ENCODE measurements around the gene ASTN2.

DNA sequence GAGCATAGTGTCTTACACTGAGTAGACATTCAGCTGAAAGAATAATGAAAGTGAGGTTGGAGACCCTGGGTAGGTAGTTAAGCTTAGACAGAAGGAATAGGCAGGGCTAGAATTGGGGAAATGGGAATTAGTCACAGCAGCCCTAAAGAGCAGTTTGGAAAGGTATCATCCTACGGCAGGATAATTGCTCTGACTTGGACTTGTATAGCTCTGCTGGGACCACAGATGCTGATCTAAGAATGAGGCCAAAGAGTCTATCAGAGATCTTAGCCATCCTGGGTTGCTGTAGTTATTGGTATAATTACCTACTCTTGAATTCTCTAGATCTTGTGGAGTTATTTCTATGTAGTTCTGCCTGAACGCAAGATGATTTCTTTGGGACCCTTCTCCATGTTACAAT, 288.0 kb downstream of the ASTN2 start:
- TF ChIP-seq CHD4 (IDR thresholded peaks at IDR 0.05; ENCODE audit: insufficient read depth, insufficient replicate concordance, low read depth, low read length, poor library complexity, severe bottlenecking) (no peak), MXI1 (IDR thresholded peaks at IDR 0.05; ENCODE audit: low read depth, low read length) (no peak)

Data from K562 (cell line).